ENCODE results near the gene TGM6. TPM values are rescaled to one million over a fixed set of nuclear protein-coding genes. Genes with fewer than 3 reads are reported as not detected.
A peak's percentile ranks its signal among the peaks of the same experiment; 100 is the strongest.

The TGM6 gene
- total and polyA plus RNA-seq, 8 donors = not detected

DNA sequence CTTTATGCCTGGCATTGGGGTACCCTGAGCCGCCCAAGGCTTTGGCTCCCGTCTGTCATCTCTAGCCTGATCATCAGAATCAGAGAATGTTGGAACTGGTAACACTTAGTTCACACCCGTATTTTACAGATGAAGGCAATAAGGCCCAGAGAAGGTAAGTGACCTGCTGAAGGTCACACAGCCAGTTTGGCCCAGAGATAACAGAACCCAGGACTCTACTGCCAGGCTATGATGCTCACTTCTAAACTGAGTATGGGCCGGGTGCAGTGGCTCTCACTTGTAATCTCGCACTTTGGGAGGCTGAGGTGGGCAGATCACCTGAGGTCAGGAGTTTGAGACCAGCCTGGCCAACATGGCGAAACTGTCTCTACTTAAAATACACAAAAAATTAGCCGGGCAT, 1.8 kb upstream of the TGM6 start:
- Histone ChIP-seq H3K4me3 (no peak overlapping the region), H3K27me3 (peaks cover 0 to 17% (median 0%) of the 10 kb centered on the region in 3 donors), H3K27ac (no peak overlapping the region), H3K36me3 (no peaks in the 10 kb centered on the region), H3K4me1 (no peaks in the 10 kb centered on the region), H3K9me3 (no peaks in the 10 kb centered on the region)
- WGBS, 5 donors = 86 to 94% (median 89%) methylated on average over 6 to 7 of the region's 7 CpGs
- intact Hi-C loops (cut with DNase I; ENCODE audit: low total_unique reads) = no loop called here
- no peak for TF ChIP-seq POLR2A (IDR thresholded peaks at IDR 0.05)
- no peak for TF ChIP-seq POLR2AphosphoS5 (IDR thresholded peaks at IDR 0.05)
- TF ChIP-seq CTCF (IDR thresholded peaks at IDR 0.05) = no peak
- DNase-seq = no peak

- TF ChIP-seq CTCF (IDR thresholded peaks at IDR 0.05) (no peak), EP300 (IDR thresholded peaks at IDR 0.05) (no peak), POLR2AphosphoS5 (IDR thresholded peaks at IDR 0.05) (no peak), POLR2A (IDR thresholded peaks at IDR 0.05) (no peak)
- Histone ChIP-seq H3K27ac (no peak overlapping the region), H3K27me3 (peaks cover 0 to 18% (median 0%) of the 10 kb centered on the region in 3 donors), H3K4me3 (no peak overlapping the region), H3K9me3 (no peaks in the 10 kb centered on the region), H3K4me1 (no peaks in the 10 kb centered on the region), H3K36me3 (no peaks in the 10 kb centered on the region)
- intact Hi-C loops (cut with DNase I; ENCODE audit: low total_unique reads) = no loop called here
- 22 to 42% (median 38%) methylated on average over 7 to 9 of the region's 9 CpGs for WGBS, 5 donors
- peak in 1 of 2 donors; percentile 34 for DNase-seq
These were observed 1.0 kb upstream of the TGM6 start for GRCh38 chr20:2379511-2380229.

GRCh38 chr20:2381303-2381702, 602 bp downstream of the TGM6 start:
- no peak for DNase-seq
- H3K36me3 ChIP-seq = no peaks in the 10 kb centered on the region
- TF ChIP-seq POLR2AphosphoS5 (IDR thresholded peaks at IDR 0.05) (no peak), CTCF (IDR thresholded peaks at IDR 0.05) (no peak), POLR2A (IDR thresholded peaks at IDR 0.05) (no peak), EP300 (IDR thresholded peaks at IDR 0.05) (no peak)
- no peaks in the 10 kb centered on the region for H3K4me1 ChIP-seq
- intact Hi-C loops (cut with DNase I; ENCODE audit: low total_unique reads) = no loop called here
- no peak overlapping the region for H3K27ac ChIP-seq
- no peaks in the 10 kb centered on the region for H3K9me3 ChIP-seq
- H3K4me3 ChIP-seq = no peak overlapping the region
- H3K27me3 ChIP-seq = peaks cover 0 to 20% (median 0%) of the 10 kb centered on the region in 3 donors
- whole genome bisulfite sequencing, 5 donors = 65 to 75% (median 69%) methylated on average over 7 of the region's 7 CpGs

DNA sequence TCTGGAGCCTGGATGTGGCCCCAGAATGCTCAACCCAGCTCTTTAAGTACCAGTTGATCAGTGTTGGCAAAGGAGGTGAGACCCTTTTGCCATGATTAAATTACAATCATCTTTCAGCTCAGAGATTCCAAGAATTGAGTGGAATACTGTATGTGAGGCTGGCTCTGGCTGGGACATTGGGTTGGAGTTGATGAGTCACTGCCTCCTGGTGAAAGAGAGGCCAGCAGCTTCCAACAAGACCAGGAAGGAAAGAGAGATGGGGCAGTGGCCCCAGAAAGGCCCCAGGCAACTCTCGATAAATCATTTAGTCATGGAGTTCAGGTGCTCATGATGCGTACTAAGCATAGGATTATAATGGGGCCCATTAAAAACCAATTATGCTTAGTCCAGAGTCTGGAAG, 2.1 kb downstream of the TGM6 start:
- Histone ChIP-seq H3K9me3 (peaks cover 0 to 13% (median 5%) of the 10 kb centered on the region in 4 donors), H3K4me3 (no peak overlapping the region), H3K36me3 (no peaks in the 10 kb centered on the region), H3K27ac (no peak overlapping the region), H3K27me3 (peaks cover 0 to 20% (median 0%) of the 10 kb centered on the region in 3 donors), H3K4me1 (no peaks in the 10 kb centered on the region)
- 91 to 98% (median 95%) methylated on average over 2 of the region's 2 CpGs for WGBS, 5 donors
- intact Hi-C loops (cut with DNase I; ENCODE audit: low total_unique reads) = no loop called here
- no peak for DNase-seq
- TF ChIP-seq EP300 (IDR thresholded peaks at IDR 0.05) = no peak
- TF ChIP-seq POLR2A (IDR thresholded peaks at IDR 0.05) = no peak
- no peak for TF ChIP-seq CTCF (IDR thresholded peaks at IDR 0.05)
- no peak for TF ChIP-seq POLR2AphosphoS5 (IDR thresholded peaks at IDR 0.05)

Data from stomach (tissue), 9 donors.